HepG2 (cell line): ENCODE results near the gene TRMT6. TPM values are rescaled to one million over a fixed set of nuclear protein-coding genes. Genes with fewer than 3 reads are reported as not detected.

Experiments used
- AHDC1 ChIP-seq: sonication (generic); formaldehyde crosslinking; IDR thresholded peaks from 2 replicates; pipeline ENCODE4 v1.5.1; 2020; ENCODE audit warnings: mild to moderate bottlenecking, missing genetic modification reagents, borderline replicate concordance
- CCAR2 ChIP-seq: fragments of 200-400 bp; formaldehyde crosslinking; optimal IDR thresholded peaks from 2 replicates; pipeline ENCODE3; 2018; ENCODE audit warnings: low read depth, mild to moderate bottlenecking, low read length, moderate library complexity
- ETV5 ChIP-seq: IDR thresholded peaks from 2 replicates; pipeline ENCODE4 v1.6.1; 2018; ENCODE audit warnings: missing biosample characterization, missing genetic modification reagents, inconsistent platforms, borderline replicate concordance
- FOXA3 ChIP-seq: IDR thresholded peaks from 2 replicates; pipeline ENCODE4 v1.6.1; 2016; ENCODE audit warnings: missing genetic modification reagents, missing compliant biosample characterization
- HDAC1 ChIP-seq: sonication (generic); formaldehyde crosslinking; IDR thresholded peaks from 2 replicates; pipeline ENCODE4 v1.5.1; 2020; ENCODE audit warnings: mild to moderate bottlenecking, missing genetic modification reagents
- KDM3A ChIP-seq: IDR thresholded peaks from 2 replicates; pipeline ENCODE4 v1.6.1; 2018; ENCODE audit warnings: low read depth, missing compliant biosample characterization
- KLF9 ChIP-seq: IDR thresholded peaks from 2 replicates; pipeline ENCODE4 v1.6.1; 2016; ENCODE audit warnings: low read depth
- MXD4 ChIP-seq: IDR thresholded peaks from 2 replicates; pipeline ENCODE4 v1.6.1; 2016; ENCODE audit warnings: mild to moderate bottlenecking, missing biosample characterization, missing genetic modification reagents
- NFRKB ChIP-seq: fragments of 450-650 bp; IDR thresholded peaks from 2 replicates; pipeline ENCODE4 v1.6.1; 2017
- PITX1 ChIP-seq: sonication (generic); formaldehyde crosslinking; IDR thresholded peaks from 2 replicates; pipeline ENCODE4 v1.5.1; 2020; ENCODE audit warnings: mild to moderate bottlenecking, missing genetic modification reagents
- RFX1 ChIP-seq: fragments of 450-650 bp; IDR thresholded peaks from 2 replicates; pipeline ENCODE4 v1.6.1; 2017
- SETDB1 ChIP-seq: sonication (generic); formaldehyde crosslinking; IDR thresholded peaks from 2 replicates; pipeline ENCODE4 v1.5.1; 2020; ENCODE audit warnings: missing genetic modification reagents, mild to moderate bottlenecking, borderline replicate concordance
- TBX2 ChIP-seq: sonication (generic); formaldehyde crosslinking; IDR thresholded peaks from 2 replicates; pipeline ENCODE4 v1.5.0; 2020; ENCODE audit warnings: missing genetic modification reagents, mild to moderate bottlenecking, borderline replicate concordance
- TEAD3 ChIP-seq: optimal IDR thresholded peaks from 2 replicates; pipeline ENCODE3; 2016; ENCODE audit warnings: borderline replicate concordance
- ZFP1 ChIP-seq: IDR thresholded peaks from 2 replicates; pipeline ENCODE4 v1.6.1; 2016
- ZNF3 ChIP-seq: IDR thresholded peaks from 2 replicates; pipeline ENCODE4 v1.7.0; 2017; ENCODE audit warnings: inconsistent platforms
- ZNF660 ChIP-seq: sonication (generic); formaldehyde crosslinking; IDR thresholded peaks from 2 replicates; pipeline ENCODE4 v1.5.1; 2020; ENCODE audit warnings: mild to moderate bottlenecking, low read depth, missing genetic modification reagents, borderline replicate concordance
- ZNF678 ChIP-seq: sonication (generic); formaldehyde crosslinking; IDR thresholded peaks from 2 replicates; pipeline ENCODE4 v1.4.0; 2020; ENCODE audit warnings: mild to moderate bottlenecking, missing genetic modification reagents
- polyA plus RNA-seq, 8 experiments: library from polyadenylated mRNA; depleted of rRNA in 3 of 8; stranded (reverse) in 7 of 8; unstranded in 1 of 8; fragments of >200 nt; fragmentation: Illumina TruSeq in 4 of 8; extraction: Trizol in 4 of 8; gene quantifications; 2 replicates each; pipeline versions ENCODE4 v1.2.1 to v1.2.3, GENCODE V29; 2011 to 2016; ENCODE audit warnings: low read depth in 4 of 8, missing spikeins in 1 of 8, mixed read lengths in 1 of 8; ENCODE audit not compliant: insufficient read depth in 1 of 8
- total RNA-seq, 5 experiments: library from RNA; depleted of rRNA; stranded (reverse); fragments of >200 nt; fragmentation: Illumina TruSeq; extraction: Trizol; gene quantifications; 2 replicates each; pipeline ENCODE4 v1.2.3, GENCODE V29; 2016; ENCODE audit warnings: low read depth in 1 of 5
- TF ChIP-seq, protein P1 (sequence below): sonication (generic); formaldehyde crosslinking; IDR thresholded peaks from 2 replicates; pipeline ENCODE4 v1.5.1; 2020; ENCODE audit warnings: mild to moderate bottlenecking, missing genetic modification reagents, moderate library complexity
- TF ChIP-seq, protein P2 (sequence below): sonication (generic); formaldehyde crosslinking; IDR thresholded peaks from 2 replicates; pipeline ENCODE4 v1.5.0; 2020; ENCODE audit warnings: mild to moderate bottlenecking, missing genetic modification reagents

TRMT6 gene
- total and polyA plus RNA-seq, 2 of the 13 experiments (the other 11 are each of a cell fraction or from before 2014, with no cell fraction given): 10.5 to 37.8 TPM

DNA sequence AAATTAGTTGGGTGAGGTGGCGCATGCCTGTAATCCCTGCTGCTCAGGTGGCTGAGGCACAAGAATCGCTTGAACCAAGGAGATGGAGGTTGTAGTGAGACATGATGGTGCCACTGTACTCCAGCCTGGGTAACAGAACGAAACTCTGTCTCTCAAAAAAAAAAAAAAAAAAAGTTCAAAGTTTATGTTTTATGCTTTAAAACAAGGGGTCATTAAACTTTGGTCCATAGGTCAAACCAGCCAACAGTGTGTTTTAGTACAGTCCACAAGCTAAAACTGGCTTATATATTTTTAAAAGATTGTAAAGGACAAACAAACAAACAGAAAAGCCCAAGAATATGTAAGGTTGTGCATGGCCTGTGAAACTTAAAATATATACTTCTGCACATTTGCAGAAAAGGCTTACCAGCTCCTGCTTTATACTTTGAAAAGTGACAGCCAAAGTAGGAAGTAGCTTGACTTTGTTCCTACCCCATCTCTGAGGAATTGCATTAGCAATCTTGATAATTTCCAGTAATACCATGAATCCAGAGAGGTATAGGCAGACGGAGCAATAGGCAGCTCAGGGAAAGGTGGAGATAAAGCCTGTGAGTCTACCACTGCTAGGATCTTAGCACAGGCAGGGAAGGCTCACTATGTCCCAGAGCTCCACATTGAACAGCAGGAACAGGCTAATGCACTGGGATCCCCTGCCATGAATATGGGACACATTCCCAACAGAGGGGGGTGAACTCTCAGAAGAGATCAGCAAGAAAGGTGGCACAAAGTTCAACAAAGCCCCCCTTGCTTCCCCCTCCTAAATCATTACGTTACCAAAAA is 30.6 kb upstream of the TRMT6 start (continued):
- TF ChIP-seq KDM3A (CRISPR knock-in tag) (no peak), AHDC1 (CRISPR knock-in tag) (no peak; the same call in 1 of the 2 replicates), KLF9 (CRISPR knock-in tag) (no peak), ZFP1 (no peak), CCAR2 (no peak), ETV5 (CRISPR knock-in tag) (no peak), ZNF660 (CRISPR knock-in tag) (no peak), TBX2 (no peak), SETDB1 (CRISPR knock-in tag) (no peak), RFX1 (no peak), HDAC1 (CRISPR knock-in tag) (no peak), TEAD3 (CRISPR knock-in tag) (peak; percentile 23), PITX1 (CRISPR knock-in tag) (no peak), FOXA3 (CRISPR knock-in tag) (no peak), NFRKB (no peak), ZNF678 (CRISPR knock-in tag) (no peak), MXD4 (CRISPR knock-in tag) (no peak), ZNF3 (no peak)
- TF ChIP-seq, protein P1, sequence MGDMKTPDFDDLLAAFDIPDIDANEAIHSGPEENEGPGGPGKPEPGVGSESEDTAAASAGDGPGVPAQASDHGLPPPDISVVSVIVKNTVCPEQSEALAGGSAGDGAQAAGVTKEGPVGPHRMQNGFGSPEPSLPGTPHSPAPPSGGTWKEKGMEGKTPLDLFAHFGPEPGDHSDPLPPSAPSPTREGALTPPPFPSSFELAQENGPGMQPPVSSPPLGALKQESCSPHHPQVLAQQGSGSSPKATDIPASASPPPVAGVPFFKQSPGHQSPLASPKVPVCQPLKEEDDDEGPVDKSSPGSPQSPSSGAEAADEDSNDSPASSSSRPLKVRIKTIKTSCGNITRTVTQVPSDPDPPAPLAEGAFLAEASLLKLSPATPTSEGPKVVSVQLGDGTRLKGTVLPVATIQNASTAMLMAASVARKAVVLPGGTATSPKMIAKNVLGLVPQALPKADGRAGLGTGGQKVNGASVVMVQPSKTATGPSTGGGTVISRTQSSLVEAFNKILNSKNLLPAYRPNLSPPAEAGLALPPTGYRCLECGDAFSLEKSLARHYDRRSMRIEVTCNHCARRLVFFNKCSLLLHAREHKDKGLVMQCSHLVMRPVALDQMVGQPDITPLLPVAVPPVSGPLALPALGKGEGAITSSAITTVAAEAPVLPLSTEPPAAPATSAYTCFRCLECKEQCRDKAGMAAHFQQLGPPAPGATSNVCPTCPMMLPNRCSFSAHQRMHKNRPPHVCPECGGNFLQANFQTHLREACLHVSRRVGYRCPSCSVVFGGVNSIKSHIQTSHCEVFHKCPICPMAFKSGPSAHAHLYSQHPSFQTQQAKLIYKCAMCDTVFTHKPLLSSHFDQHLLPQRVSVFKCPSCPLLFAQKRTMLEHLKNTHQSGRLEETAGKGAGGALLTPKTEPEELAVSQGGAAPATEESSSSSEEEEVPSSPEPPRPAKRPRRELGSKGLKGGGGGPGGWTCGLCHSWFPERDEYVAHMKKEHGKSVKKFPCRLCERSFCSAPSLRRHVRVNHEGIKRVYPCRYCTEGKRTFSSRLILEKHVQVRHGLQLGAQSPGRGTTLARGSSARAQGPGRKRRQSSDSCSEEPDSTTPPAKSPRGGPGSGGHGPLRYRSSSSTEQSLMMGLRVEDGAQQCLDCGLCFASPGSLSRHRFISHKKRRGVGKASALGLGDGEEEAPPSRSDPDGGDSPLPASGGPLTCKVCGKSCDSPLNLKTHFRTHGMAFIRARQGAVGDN (CRISPR knock-in tag): no peak
- TF ChIP-seq, protein P2, sequence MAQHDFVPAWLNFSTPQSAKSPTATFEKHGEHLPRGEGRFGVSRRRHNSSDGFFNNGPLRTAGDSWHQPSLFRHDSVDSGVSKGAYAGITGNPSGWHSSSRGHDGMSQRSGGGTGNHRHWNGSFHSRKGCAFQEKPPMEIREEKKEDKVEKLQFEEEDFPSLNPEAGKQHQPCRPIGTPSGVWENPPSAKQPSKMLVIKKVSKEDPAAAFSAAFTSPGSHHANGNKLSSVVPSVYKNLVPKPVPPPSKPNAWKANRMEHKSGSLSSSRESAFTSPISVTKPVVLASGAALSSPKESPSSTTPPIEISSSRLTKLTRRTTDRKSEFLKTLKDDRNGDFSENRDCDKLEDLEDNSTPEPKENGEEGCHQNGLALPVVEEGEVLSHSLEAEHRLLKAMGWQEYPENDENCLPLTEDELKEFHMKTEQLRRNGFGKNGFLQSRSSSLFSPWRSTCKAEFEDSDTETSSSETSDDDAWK (CRISPR knock-in tag): no peak
